Heart right ventricle (tissue), 16 donors: ENCODE measurements around the gene THOP1. TPM values are rescaled to one million over a fixed set of nuclear protein-coding genes. Genes with fewer than 3 reads are reported as not detected.

Experiments used
- ATAC-seq, 8 donors: fragments of 200-7000 bp; cut with Tn5 transposase; one replicate each; pipeline ENCODE4 v1.9.1; 2020; ENCODE audit warnings: mild to moderate bottlenecking in 8 of 8, moderate library complexity in 8 of 8, moderate number of reproducible peaks in 1 of 8
- DNase-seq, 2 donors: peaks; one replicate each; pipeline ENCODE4 v3.0.0-alpha.2; 2020
- H3K27ac ChIP-seq, 10 donors: fragments of 200-600 bp; sonication (generic) in 2 of 10; one replicate each; pipeline versions ENCODE4 v1.5.0 to v1.8.0; 2020 to 2022; ENCODE audit warnings: mild to moderate bottlenecking in 3 of 10
- H3K27me3 ChIP-seq, 7 donors: fragments of 200-600 bp; one replicate each; pipeline ENCODE4 v1.8.0; 2021 to 2022; ENCODE audit warnings: mild to moderate bottlenecking in 2 of 7
- H3K36me3 ChIP-seq, 9 donors: fragments of 200-600 bp; sonication (generic) in 1 of 9; one replicate each; pipeline versions ENCODE4 v1.5.0 to v1.8.0; 2020 to 2022; ENCODE audit warnings: mild to moderate bottlenecking in 2 of 9
- H3K4me1 ChIP-seq, 9 donors: fragments of 200-600 bp; sonication (generic) in 1 of 9; one replicate each; pipeline versions ENCODE4 v1.5.0 to v1.8.0; 2020 to 2022; ENCODE audit warnings: mild to moderate bottlenecking in 4 of 9
- H3K4me3 ChIP-seq, 10 donors: fragments of 200-600 bp; sonication (generic) in 2 of 10; one replicate each; pipeline versions ENCODE4 v1.5.0 to v1.8.0; 2020 to 2022; ENCODE audit warnings: mild to moderate bottlenecking in 7 of 10, moderate library complexity in 2 of 10
- H3K9me3 ChIP-seq, 11 donors: fragments of 200-600 bp in 10 of 11; sonication (generic) in 2 of 11; one replicate each; pipeline versions ENCODE4 v1.5.0 to v1.8.0; 2013 to 2022; ENCODE audit warnings: mild to moderate bottlenecking in 2 of 11, control low read depth in 1 of 11, moderate library complexity in 1 of 11
- CTCF ChIP-seq, 9 donors: fragments of 200-600 bp; sonication (generic) in 2 of 9; IDR thresholded peaks; one replicate each; pipeline versions ENCODE4 v1.5.0 to v1.8.0; 2021 to 2022; ENCODE audit warnings: antibody characterized with exemption in 9 of 9, mild to moderate bottlenecking in 5 of 9, moderate library complexity in 1 of 9
- WGBS, 2 donors: extraction: QIAGEN DNeasy Blood & Tissue Kit; methylation state at CpG; one replicate each; pipeline ENCODE4 v1.1.7; 2013; ENCODE audit warnings: inconsistent platforms in 1 of 2; 5-methylcytosine and 5-hydroxymethylcytosine counted together
- intact Hi-C, 10 donors: fragments of 100-400 bp; cut with DNase I; formaldehyde crosslinking; loops; one replicate each; pipeline versions ENCODE4 v1.11.1 to v1.14.2; 2022
- polyA plus RNA-seq, 2 donors: library from polyadenylated mRNA; stranded (reverse); fragments of 200-250 nt; gene quantifications; one replicate each; pipeline ENCODE4 v1.2.3, GENCODE V29; 2013
- total RNA-seq, 10 donors: library from RNA; stranded (reverse); fragmentation: NEBNext Ultra II Directional in 3 of 10; extraction: Animal tissue kit (Norgen Biotek cat#: 25700) in 3 of 10; gene quantifications; one replicate each; pipeline versions ENCODE4 v1.2.1 to v1.2.4, GENCODE V29; 2021 to 2023
- donor health status: Arrhythmogenic right ventricular cardiomyopathy.
- donor health status: ischemic (EF 13 %, LVEDD 7.1; RV severe dilation, severe dysfunction).
- donor health status: healthy with polysubstance abuse.
- donor health status: DM: no; HTN: yes; CAD: no.
- donor health status: DM: no; HTN: no; CAD: no.
- donor health status: ischemic (EF 25% LVEDD 6.9; RV normal size, moderate dysfunction).
- donor health status: ischemic (EF 25% LVEDD 5.7; RV mildly dilated, moderate dysfunction).
- donor health status: healthy.
- donor health status: DM: yes; HTN: yes; CAD: no.
- donor health status: Ischemic cardiomyopathy.
- donor health status: ischemic (EF 35%, LVEDD 5.7; RV mildly dilated, moderate dysfunction).
- donor health status: nonischemic (EF 11% LVEDD 7.7; RV severe dilation, severe dysfunction).
- donor health status: DM: yes; HTN: yes; CAD: no.
- donor health status: PGD.
- donor health status: ischemic (EF 29% LVEDD 5.4; RV normal size, mild dysfunction).
- donor health status: nonischemic (EF 23%, LVEDD 6.1; RV moderate dilation, normal function).

The THOP1 gene
- total and polyA plus RNA-seq, 12 donors, result 37.5 to 85.3 (median 45.2) TPM

GRCh38 chr19:2774953-2775555, 10.2 kb upstream of the THOP1 start:
- H3K36me3 ChIP-seq, result peaks cover 0 to 25% (median 0%) of the 10 kb centered on the region in 9 donors
- 63 to 73% methylated on average over 24 of the region's 24 CpGs for WGBS, 2 donors
- peak overlapping the region in 9 of 10 donors; percentile 0 to 52 (median 42) for H3K4me3 ChIP-seq
- intact Hi-C loops, result no loop called here
- H3K4me1 ChIP-seq, result peaks cover 26 to 85% (median 70%) of the 10 kb centered on the region in 9 donors
- ATAC-seq, result peak in 4 of 8 donors; percentile 20 to 34 (median 28)
- TF ChIP-seq CTCF (IDR thresholded peaks at IDR 0.05), result no peak
- no peaks in the 10 kb centered on the region for H3K27me3 ChIP-seq
- no peaks in the 10 kb centered on the region for H3K9me3 ChIP-seq
- peak in 1 of 2 donors; percentile 43 for DNase-seq
- H3K27ac ChIP-seq, result peak overlapping the region; percentile 73 to 92 (median 90)

DNA sequence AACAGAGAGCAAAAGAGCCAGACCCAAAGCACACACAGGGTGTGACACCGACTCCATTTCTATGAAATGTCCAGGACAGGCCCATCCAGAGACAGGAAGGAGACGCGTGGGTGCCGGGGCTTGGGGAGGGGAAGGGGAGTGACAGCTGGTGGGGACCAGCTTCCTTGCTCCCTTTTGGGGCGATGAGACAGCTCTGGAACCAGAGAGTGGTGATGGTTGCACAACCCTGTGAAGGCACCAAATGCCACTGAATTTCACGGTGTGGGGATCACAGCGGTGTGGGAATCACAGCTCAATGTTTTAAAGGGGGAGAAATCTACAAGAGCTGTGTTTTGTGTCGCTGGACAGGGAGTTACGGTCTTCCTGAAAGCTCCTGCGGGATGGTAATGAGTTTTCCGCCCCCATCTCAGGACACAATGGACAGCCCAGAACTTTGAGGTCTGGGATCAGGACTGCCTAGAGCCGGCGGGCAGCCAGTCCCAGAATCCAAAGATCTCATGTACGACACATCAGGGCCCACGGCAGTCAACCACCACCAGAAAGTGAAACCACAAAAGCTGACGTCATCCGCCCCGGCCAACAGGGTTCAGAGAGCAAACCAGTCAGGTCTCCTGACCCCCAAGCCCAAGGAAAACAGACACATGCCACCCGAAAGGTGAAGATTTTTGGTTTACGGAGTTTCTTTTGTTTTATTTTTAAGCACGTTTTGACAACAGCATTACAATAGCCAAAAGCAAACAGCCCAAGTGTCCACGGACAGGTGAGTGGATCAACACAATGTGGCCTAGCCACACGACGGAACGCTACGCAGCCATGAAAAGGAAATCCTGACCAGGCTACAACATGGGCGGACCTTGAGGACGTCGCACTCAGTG, 9.5 kb upstream of the THOP1 start:
- peak overlapping the region in 9 of 10 donors; percentile 12 to 52 (median 42) for H3K4me3 ChIP-seq
- 56 to 63% methylated on average over 29 of the region's 29 CpGs for WGBS, 2 donors

GRCh38 chr19:2777952-2778683, 7.2 kb upstream of the THOP1 start:
- Histone ChIP-seq H3K27me3 (no peaks in the 10 kb centered on the region), H3K4me1 (peaks cover 28 to 86% (median 74%) of the 10 kb centered on the region in 9 donors), H3K4me3 (no peak overlapping the region), H3K27ac (peak overlapping the region in 2 of 10 donors; percentile 8 to 60), H3K9me3 (no peaks in the 10 kb centered on the region), H3K36me3 (peaks cover 0 to 25% (median 0%) of the 10 kb centered on the region in 9 donors)
- no peak for TF ChIP-seq CTCF (IDR thresholded peaks at IDR 0.05)
- DNase-seq (no peak), ATAC-seq (no peak)
- 85 to 90% methylated on average over 19 of the region's 19 CpGs for WGBS, 2 donors
- intact Hi-C loops, result no loop called here

More for the DNA sequence above, 9.5 kb upstream of the THOP1 start:
- Histone ChIP-seq H3K27me3 (no peaks in the 10 kb centered on the region), H3K36me3 (peaks cover 0 to 25% (median 0%) of the 10 kb centered on the region in 9 donors), H3K27ac (peak overlapping the region; percentile 73 to 92 (median 90)), H3K4me1 (peaks cover 31 to 85% (median 70%) of the 10 kb centered on the region in 9 donors), H3K9me3 (no peaks in the 10 kb centered on the region)
- peak in 7 of 8 donors; percentile 34 to 87 (median 68) for ATAC-seq
- intact Hi-C loops, result no loop called here
- no peak for TF ChIP-seq CTCF (IDR thresholded peaks at IDR 0.05)
- DNase-seq, result peak; percentile 54 to 85
